Right lung (tissue), 5 donors: Measurements from ENCODE around the gene FEN1. TPM values are rescaled to one million over a fixed set of nuclear protein-coding genes. Genes with fewer than 3 reads are reported as not detected.

Experiments used
- DNase-seq, 2 donors: peaks; one replicate each; pipeline ENCODE4 v3.0.0-alpha.2; 2013
- polyA plus RNA-seq, 5 donors: library from polyadenylated mRNA; unstranded; fragments of 120-200 nt; gene quantifications; one replicate each; pipeline versions ENCODE4 v1.2.1 to v1.2.3, GENCODE V29; 2013; ENCODE audit warnings: inconsistent platforms in 1 of 5, low replicate concordance in 1 of 5; ENCODE audit not compliant: insufficient read length in 5 of 5, insufficient read depth in 1 of 5

Gene FEN1
- polyA plus RNA-seq, 5 donors: 24.3 to 38.2 (median 28.5) TPM

- peak; percentile 56 to 60 for DNase-seq
These were observed 23.4 kb downstream of the FEN1 start for GRCh38 chr11:61815790-61816735.

GRCh38 chr11:61816736-61817455 lies 24.2 kb downstream of the FEN1 start, which contains the start of gene FADS1:
TSS of gene FADS1 (minus strand) at chr11:61817003. CDS start at chr11:61816929, 74 bp downstream.
- peak; percentile 92 to 93 for DNase-seq

- DNase-seq: no peak
These were observed 24.9 kb downstream of the FEN1 start for GRCh38 chr11:61817471-61818202.

GRCh38 chr11:61820174-61820573 lies 27.5 kb downstream of the FEN1 start:
- DNase-seq: no peak

- DNase-seq: peak in 1 of 2 donors; percentile 20
These were observed 34.3 kb downstream of the FEN1 start for GRCh38 chr11:61826930-61827570.

- DNase-seq: peak; percentile 79 to 87
These were observed 35.1 kb downstream of the FEN1 start, which contains the start of gene FADS2 for GRCh38 chr11:61827571-61828378. TSS of gene FADS2 (plus strand) at chr11:61828300. CDS start at chr11:61828391, 91 bp downstream.

GRCh38 chr11:61828379-61828628 lies 35.6 kb downstream of the FEN1 start:
- no peak for DNase-seq

GRCh38 chr11:61828629-61829407 lies 36.1 kb downstream of the FEN1 start:
- DNase-seq: peak; percentile 28 to 40

- DNase-seq: no peak
These were observed 37.1 kb downstream of the FEN1 start for GRCh38 chr11:61829806-61830205.

GRCh38 chr11:61830237-61831105 lies 37.8 kb downstream of the FEN1 start:
- DNase-seq: peak in 1 of 2 donors; percentile 32

GRCh38 chr11:61832207-61832606 lies 39.5 kb downstream of the FEN1 start:
- no peak for DNase-seq

GRCh38 chr11:61832754-61833153 lies 40.0 kb downstream of the FEN1 start:
- DNase-seq: no peak

GRCh38 chr11:61833471-61833870 lies 40.8 kb downstream of the FEN1 start:
- DNase-seq: no peak

- no peak for DNase-seq
These were observed 41.2 kb downstream of the FEN1 start for GRCh38 chr11:61833926-61834277.

- DNase-seq: peak; percentile 40 to 45
These were observed 41.8 kb downstream of the FEN1 start for GRCh38 chr11:61834278-61835048.

- DNase-seq: no peak
These were observed 43.5 kb downstream of the FEN1 start for GRCh38 chr11:61836193-61836592.

- DNase-seq: no peak
These were observed 44.8 kb downstream of the FEN1 start for GRCh38 chr11:61837411-61838005.

- DNase-seq: no peak
These were observed 45.8 kb downstream of the FEN1 start for GRCh38 chr11:61838501-61838900.
